CD4-positive, alpha-beta T cell treated with Interleukin-17A for 1 hour (primary cell): ENCODE results near the gene TDG.

ENCODE experiments used
- DNase-seq: peaks from one replicate; pipeline ENCODE4 v3.0.0-alpha.2; 2020

The TDG gene

GRCh38 chr12:103965590-103966504 is at the start of gene TDG:
Gene TDG, plus strand, starts transcription at chr12:103965872. Its CDS starts 166 bp downstream, at chr12:103966038.
- peak; percentile 98 for DNase-seq

- DNase-seq: no peak
Measured at GRCh38 chr12:103917873-103918272, 47.8 kb upstream of the TDG start.

DNA sequence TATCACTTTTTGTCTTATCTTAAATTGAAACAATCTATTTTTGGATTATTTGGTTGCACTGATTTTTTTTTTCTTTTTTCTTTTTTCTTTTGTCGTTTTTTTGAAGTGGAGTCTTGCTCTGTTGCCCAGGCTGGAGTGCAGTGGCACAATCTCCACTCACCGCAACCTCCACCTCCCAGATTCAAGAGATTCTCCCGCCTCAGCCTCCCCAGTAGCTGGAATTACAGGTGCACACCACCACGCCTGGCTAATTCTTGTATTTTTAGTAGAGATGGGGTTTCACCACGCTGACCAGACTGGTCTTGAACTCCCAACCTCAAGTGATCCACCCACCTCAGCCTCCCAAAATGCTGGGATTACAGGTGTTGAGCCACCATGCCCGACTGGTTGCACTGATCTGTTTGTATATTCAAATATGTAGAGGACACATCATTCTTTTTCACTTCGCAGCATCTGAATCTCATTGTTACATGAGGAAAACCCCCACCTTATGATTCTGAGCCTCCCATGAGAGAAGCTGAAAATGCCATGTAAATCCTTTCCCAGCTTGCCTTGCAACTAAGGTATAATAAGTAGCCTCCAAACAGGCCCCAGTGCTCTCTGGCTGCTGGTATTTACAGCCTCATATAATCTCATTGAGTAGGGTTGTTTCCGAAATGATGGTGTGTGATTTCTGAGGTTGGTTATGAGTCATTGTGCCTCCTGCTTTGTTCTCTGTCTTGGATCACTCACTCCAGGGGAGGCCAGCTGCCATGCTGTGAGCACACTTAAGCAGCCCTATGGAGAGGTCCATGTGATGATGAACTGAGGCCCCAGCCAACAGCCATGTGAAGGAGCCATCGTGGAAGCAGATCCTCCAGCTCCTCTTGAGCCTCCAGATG is 40.7 kb upstream of the TDG start:
- peak; percentile 34 for DNase-seq

DNA sequence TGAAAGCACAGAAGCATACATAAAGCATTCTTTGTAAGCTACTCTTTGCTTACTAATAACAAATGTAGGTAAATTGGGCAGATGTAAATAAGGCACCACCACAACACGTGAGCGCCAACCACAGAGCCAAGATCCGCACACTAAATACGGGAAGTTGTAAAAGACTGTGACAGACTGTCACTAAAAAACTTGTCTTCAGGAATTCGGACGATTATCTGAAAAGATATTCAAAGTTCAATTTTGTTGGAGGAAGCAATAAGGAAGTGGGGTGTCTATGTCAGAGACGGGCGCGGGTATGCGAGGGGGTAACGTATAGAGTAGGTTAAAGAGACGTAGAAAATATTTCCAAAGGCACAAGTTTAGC is 37.0 kb upstream of the TDG start:
- DNase-seq: no peak

DNA sequence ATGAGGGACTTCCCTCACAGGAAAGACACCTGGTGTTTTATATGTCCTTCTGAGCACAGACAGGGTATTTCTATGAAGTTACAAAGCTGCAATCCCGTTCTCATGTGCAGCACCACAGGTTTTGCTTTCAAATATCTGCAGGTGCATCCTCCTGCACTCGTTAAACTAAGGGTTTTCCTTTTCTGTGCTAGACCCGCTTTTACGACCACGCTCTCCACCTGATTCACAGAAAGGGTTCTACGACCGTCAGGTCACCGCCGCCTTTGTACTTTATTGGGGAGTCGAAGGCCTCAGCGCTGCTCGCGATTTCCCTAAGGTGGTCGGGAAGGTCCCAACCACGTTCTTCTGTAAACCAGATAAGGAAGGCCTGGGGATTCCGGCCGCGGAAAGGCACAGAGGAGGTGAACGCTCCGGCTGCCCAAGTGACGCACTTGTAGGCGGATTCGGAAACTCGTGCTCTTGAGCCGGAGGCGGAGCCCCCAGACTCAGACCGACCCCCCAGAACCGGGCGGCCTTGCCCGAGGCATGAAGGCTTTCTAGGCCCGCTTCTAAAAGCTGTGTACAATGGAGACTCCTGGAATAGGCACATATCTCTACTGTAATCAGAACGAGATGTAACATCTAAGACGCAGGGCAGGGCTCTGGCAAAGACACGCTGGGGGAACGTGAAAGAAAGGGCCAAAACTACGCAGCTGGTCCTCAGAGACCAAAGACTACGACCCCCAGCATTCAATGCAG is 36.5 kb upstream of the TDG start:
- peak; percentile 92 for DNase-seq

DNA sequence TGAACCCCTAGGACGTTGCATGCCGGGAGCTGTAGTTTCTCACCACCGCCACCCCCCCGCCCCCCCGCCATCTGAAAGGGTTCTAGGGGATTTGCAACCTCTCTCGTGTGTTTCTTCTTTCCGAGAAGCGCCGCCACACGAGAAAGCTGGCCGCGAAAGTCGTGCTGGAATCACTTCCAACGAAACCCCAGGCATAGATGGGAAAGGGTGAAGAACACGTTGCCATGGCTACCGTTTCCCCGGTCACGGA is 36.0 kb upstream of the TDG start:
- no peak for DNase-seq

DNA sequence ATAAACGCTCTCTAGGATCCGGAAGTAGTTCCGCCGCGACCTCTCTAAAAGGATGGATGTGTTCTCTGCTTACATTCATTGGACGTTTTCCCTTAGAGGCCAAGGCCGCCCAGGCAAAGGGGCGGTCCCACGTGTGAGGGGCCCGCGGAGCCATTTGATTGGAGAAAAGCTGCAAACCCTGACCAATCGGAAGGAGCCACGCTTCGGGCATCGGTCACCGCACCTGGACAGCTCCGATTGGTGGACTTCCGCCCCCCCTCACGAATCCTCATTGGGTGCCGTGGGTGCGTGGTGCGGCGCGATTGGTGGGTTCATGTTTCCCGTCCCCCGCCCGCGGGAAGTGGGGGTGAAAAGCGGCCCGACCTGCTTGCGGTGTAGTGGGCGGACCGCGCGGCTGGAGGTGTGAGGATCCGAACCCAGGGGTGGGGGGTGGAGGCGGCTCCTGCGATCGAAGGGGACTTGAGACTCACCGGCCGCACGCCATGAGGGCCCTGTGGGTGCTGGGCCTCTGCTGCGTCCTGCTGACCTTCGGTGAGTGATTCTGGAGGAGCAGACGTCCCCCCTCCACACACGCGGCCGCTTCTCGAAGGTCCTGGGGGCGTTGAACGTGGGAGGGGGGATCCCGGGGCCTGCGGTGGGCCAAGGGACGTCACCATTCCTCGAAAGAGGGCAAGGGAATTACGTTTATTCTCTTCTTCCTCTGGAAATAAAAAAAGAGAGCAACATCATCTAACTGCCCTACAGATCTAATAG is 35.5 kb upstream of the TDG start, which contains the start of gene HSP90B1:
TSS of gene HSP90B1 (plus strand) at position 377 of the 753 bp plus-strand sequence. CDS start at position 483, 106 bp downstream.
- peak; percentile 100 for DNase-seq

- peak; percentile 30 for DNase-seq
Measured at GRCh38 chr12:103930787-103931735, 34.6 kb upstream of the TDG start.

- DNase-seq: no peak
Measured at GRCh38 chr12:103933237-103933636, 32.4 kb upstream of the TDG start.

DNA sequence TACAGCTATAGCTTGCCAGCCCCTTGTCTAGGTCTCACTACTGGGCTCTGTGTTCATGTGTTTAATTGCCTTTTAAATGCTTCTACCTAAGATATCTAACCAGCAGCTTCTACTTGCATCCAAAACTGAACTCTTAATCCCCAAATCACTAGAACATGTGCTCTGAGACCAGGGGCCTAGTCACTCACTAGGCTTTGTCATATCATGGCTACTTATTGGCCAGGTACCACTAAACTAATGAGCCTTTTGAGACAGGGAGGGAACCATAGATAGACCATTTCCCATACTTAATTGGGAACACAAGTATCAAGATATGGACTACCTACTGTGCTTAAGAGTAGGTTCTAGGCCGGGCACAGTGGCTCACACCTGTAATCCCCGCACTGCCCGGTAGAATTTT is 29.0 kb upstream of the TDG start:
- no peak for DNase-seq

DNA sequence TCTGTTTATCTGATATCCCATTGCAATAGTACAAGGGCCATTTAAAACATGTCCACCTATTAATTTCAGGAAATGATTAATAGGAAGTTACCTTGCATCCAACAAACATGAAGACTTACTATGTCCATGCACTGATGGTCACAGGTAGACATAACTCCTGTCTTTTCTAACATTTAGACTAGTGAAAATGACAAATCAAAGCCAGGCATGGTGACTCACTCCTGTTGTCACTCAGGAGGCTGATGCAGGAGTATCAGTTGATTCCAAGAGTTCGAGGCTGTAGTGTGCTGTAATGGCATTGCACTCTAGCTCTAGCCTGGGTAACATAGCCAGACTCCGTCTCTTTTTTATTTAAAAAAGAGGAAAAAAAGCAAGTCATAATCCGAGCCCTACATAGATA is 20.7 kb upstream of the TDG start:
- DNase-seq: no peak

DNA sequence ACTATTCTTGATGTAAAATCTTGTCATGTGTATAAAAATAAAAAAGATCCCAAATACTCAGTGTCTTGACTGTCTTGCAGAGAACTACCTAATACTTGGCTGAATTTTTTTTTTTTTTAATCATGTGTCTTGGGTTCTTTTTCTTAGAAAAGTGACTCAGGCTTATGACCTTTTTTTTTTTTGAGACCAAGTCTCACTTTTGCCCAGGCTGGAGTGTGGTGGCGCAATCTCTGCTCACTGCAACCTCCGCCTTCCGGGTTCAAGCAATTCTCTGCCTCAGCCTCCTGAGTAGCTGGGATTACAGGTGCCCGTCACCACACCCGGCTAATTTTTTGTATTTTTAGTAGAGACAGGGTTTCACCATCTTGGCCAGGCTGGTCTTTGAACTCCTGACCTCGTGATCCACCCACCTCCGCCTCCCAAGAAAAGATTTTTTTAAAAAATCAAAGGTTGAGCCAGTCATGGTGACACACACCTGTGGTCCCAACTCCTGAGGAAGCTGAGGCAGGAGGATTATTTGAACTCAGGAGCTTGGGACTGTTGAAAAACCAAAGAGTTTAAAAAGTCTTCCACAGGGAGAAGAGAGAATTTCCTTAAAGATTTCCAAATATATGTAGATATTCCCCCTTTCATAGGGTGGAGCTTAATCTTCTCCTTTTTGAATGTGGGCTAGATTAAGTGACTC is 17.7 kb upstream of the TDG start:
- no peak for DNase-seq

DNA sequence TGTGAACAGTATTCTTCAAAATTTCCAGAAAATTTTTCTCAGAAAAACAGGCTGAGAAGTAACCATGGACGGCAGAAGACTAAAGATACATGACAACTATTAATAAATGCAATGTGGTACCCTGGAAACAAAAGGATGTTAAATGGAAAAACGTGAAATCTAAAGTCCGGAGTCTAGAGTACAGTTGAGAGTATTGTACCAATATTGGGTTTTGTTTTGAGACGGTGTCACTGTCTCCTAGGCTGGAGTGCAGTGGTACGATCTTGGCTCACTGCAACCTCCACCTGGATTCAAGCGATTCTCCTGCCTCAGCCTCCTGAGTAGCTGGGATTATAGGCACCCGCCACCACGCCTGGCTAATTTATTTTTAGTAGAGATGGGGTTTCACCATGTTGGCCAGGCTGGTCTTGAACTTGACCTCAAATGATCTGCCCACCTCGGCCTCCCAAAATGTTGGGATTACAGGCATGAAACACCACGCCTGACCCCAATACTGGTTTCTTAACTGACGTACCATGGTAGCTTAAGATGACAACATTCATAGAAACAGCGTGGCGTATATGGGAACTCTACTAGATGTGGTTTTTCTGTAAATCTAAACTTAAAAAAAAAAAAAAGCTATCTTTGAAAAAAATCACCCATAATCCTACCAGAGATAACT is 16.8 kb upstream of the TDG start:
- no peak for DNase-seq

- DNase-seq: no peak
Measured at GRCh38 chr12:103952497-103952896, 13.2 kb upstream of the TDG start.

GRCh38 chr12:103955811-103956508 is 9.7 kb upstream of the TDG start:
- no peak for DNase-seq

GRCh38 chr12:103956509-103957027 is 9.1 kb upstream of the TDG start:
- no peak for DNase-seq

GRCh38 chr12:103957865-103958388 is 7.7 kb upstream of the TDG start:
- no peak for DNase-seq

GRCh38 chr12:103958621-103959020 is 7.1 kb upstream of the TDG start:
- no peak for DNase-seq

DNA sequence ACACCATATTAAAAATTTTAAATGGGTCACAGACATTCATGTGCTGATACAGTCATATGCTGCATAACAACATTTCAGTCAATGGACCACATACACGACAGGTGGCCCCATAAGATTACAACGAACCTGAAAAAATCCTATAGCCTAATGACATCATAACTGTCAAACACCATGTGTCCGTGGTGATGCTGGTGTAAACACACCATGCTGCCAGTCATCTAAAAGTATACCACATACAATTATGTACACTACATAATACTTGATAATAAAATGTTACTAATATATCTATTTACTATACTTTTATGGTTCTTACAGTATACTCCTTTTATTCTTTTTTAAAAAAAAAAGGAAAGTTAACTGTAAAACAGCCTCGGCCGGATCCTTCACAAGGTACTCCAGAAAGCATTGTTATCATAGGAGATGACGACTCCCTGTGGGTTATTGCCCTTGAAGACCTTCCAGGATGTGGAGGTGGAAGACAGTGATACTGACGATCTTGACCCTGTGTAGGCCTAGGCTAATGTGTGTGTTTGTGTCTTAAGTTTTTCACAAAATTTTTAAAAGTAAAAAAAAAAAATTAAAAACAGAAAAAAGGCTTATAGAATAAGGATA is 5.0 kb upstream of the TDG start:
- DNase-seq: no peak
